ENCODE measurements around the gene YIPF1. TPM values are rescaled to one million over a fixed set of nuclear protein-coding genes. Genes with fewer than 3 reads are reported as not detected.
A peak's percentile ranks its signal among the peaks of the same experiment; 100 is the strongest.

YIPF1 gene
- total RNA-seq, 1 experiment from 2014 or later: 21.9 TPM

DNA sequence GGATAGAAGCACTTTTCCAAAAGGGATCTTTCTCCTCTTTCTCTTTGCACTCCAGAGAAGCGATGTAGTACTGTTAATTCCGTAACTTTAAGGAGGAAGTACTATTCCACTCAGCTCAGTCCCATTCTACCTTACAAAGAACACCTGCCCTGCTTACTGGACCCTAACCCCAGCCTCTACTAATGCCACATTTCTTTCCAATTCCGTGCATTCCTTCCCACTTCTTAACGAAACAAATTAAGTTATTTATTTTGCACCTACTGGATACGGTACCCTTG is 52.0 kb downstream of the YIPF1 start:
- Mint-ChIP-seq H3K27me3 (ENCODE audit: low read depth) (peaks cover 10% of the 10 kb centered on the region), H3K4me1 (peaks cover 10% of the 10 kb centered on the region), H3K27ac (peak overlapping the region; percentile 95), H3K4me3 (peak overlapping the region; percentile 99), H3K9me3 (peaks cover 12% of the 10 kb centered on the region), H3K36me3 (peaks cover 27% of the 10 kb centered on the region)
- ATAC-seq (no peak), DNase-seq (ENCODE audit: low spot score) (no peak)
- CTCF ChIA-PET: interaction anchor here (1.0 to 2.5 kb wide), 5 partner anchors 11 to 108 kb away, joined by 3 to 10 read pairs (median 3); partner anchors contain the start of gene IFT25
- POLR2A ChIA-PET: interaction anchor here (1.7 kb wide), 1 partner anchor 108 kb away, joined by 7 read pairs; the partner anchor contains the start of genes IFT25 and LRRC42
- TF ChIP-seq GABPB1 (CRISPR knock-in tag; IDR thresholded peaks at IDR 0.05) (no peak), HMGXB4 (CRISPR knock-in tag; IDR thresholded peaks at IDR 0.05) (no peak), SMAD4 (CRISPR knock-in tag; IDR thresholded peaks at IDR 0.05) (no peak), MXD4 (CRISPR knock-in tag; IDR thresholded peaks at IDR 0.05; ENCODE audit: borderline replicate concordance) (no peak), NFYB (CRISPR knock-in tag; conservative IDR thresholded peaks at IDR 0.05; ENCODE audit: low read depth) (no peak), GRHL2 (CRISPR knock-in tag; IDR thresholded peaks at IDR 0.05; ENCODE audit: insufficient replicate concordance, severe bottlenecking) (no peak), ARID4B (CRISPR knock-in tag; IDR thresholded peaks at IDR 0.05; ENCODE audit: borderline replicate concordance) (no peak), FOXP4 (CRISPR knock-in tag; IDR thresholded peaks at IDR 0.05) (no peak), ZNF121 (CRISPR knock-in tag; IDR thresholded peaks at IDR 0.05) (no peak)
- TF ChIP-seq, protein P1, sequence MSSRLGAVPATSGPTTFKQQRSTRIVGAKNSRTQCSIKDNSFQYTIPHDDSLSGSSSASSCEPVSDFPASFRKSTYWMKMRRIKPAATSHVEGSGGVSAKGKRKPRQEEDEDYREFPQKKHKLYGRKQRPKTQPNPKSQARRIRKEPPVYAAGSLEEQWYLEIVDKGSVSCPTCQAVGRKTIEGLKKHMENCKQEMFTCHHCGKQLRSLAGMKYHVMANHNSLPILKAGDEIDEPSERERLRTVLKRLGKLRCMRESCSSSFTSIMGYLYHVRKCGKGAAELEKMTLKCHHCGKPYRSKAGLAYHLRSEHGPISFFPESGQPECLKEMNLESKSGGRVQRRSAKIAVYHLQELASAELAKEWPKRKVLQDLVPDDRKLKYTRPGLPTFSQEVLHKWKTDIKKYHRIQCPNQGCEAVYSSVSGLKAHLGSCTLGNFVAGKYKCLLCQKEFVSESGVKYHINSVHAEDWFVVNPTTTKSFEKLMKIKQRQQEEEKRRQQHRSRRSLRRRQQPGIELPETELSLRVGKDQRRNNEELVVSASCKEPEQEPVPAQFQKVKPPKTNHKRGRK (CRISPR knock-in tag; IDR thresholded peaks at IDR 0.05; ENCODE audit: borderline replicate concordance): no peak

DNA sequence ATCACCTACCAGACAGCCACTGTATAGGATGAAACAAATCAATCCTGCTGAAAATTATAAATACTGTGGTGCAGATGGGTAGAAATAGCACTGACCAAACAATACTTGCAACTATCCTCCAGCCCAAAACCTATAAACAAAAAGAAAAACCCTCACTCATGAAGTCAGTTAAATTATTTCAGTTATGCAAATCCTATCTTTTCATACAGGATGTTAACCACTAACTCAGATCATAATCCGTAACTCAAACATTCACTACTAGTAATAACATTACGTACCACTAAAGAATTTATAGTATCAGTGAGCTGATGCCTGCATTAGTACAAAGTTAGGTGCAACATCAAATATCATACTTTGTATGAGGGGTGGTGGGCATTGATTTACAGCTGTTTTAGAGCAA is 54.1 kb downstream of the YIPF1 start:
- H3K9me3 Mint-ChIP-seq: no peaks in the 10 kb centered on the region
- H3K36me3 Mint-ChIP-seq: peaks cover 30% of the 10 kb centered on the region
- no peak for ATAC-seq
- CTCF ChIA-PET: no interaction called here
- H3K27ac Mint-ChIP-seq: no peak overlapping the region
- DNase-seq (ENCODE audit: low spot score): no peak
- peaks cover 10% of the 10 kb centered on the region for H3K4me1 Mint-ChIP-seq
- POLR2A ChIA-PET: no interaction called here
- H3K27me3 Mint-ChIP-seq (ENCODE audit: low read depth): no peaks in the 10 kb centered on the region; the same call in 1 of the 2 replicates
- TF ChIP-seq, protein P2, sequence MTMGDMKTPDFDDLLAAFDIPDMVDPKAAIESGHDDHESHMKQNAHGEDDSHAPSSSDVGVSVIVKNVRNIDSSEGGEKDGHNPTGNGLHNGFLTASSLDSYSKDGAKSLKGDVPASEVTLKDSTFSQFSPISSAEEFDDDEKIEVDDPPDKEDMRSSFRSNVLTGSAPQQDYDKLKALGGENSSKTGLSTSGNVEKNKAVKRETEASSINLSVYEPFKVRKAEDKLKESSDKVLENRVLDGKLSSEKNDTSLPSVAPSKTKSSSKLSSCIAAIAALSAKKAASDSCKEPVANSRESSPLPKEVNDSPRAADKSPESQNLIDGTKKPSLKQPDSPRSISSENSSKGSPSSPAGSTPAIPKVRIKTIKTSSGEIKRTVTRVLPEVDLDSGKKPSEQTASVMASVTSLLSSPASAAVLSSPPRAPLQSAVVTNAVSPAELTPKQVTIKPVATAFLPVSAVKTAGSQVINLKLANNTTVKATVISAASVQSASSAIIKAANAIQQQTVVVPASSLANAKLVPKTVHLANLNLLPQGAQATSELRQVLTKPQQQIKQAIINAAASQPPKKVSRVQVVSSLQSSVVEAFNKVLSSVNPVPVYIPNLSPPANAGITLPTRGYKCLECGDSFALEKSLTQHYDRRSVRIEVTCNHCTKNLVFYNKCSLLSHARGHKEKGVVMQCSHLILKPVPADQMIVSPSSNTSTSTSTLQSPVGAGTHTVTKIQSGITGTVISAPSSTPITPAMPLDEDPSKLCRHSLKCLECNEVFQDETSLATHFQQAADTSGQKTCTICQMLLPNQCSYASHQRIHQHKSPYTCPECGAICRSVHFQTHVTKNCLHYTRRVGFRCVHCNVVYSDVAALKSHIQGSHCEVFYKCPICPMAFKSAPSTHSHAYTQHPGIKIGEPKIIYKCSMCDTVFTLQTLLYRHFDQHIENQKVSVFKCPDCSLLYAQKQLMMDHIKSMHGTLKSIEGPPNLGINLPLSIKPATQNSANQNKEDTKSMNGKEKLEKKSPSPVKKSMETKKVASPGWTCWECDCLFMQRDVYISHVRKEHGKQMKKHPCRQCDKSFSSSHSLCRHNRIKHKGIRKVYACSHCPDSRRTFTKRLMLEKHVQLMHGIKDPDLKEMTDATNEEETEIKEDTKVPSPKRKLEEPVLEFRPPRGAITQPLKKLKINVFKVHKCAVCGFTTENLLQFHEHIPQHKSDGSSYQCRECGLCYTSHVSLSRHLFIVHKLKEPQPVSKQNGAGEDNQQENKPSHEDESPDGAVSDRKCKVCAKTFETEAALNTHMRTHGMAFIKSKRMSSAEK (CRISPR knock-in tag; IDR thresholded peaks at IDR 0.05; ENCODE audit: borderline replicate concordance): no peak
- no peak for TF ChIP-seq ZNF138 (CRISPR knock-in tag; conservative IDR thresholded peaks at IDR 0.05)
- no peak for TF ChIP-seq FOXP4 (CRISPR knock-in tag; IDR thresholded peaks at IDR 0.05)
- no peak overlapping the region; the same call in 1 of the 2 replicates for H3K4me3 Mint-ChIP-seq
